Measurements from ENCODE around the gene EPB41L3. TPM values are rescaled to one million over a fixed set of nuclear protein-coding genes. Genes with fewer than 3 reads are reported as not detected.

EPB41L3 gene
- polyA plus RNA-seq, 2 of the 4 experiments (the other 2 are of a cell fraction) = 0.46 to 1.00 TPM

GRCh38 chr18:5463390-5463789 is 80.4 kb downstream of the EPB41L3 start (continued):
- TF ChIP-seq PBX3 (IDR thresholded peaks at IDR 0.05) = no peak
- no peak for TF ChIP-seq CHD2 (IDR thresholded peaks at IDR 0.05; ENCODE audit: low read length, partially characterized antibody)

GRCh38 chr18:5462227-5462626 is 81.6 kb downstream of the EPB41L3 start:
- ATAC-seq = no peak
- Histone ChIP-seq H3K4me1 (no peaks in the 10 kb centered on the region), H3K4me3 (no peak overlapping the region), H3K9me3 (no peaks in the 10 kb centered on the region), H3K27ac (no peak overlapping the region), H3K4me2 (no peak overlapping the region)
- 8% methylated on average over 4 of the region's 4 CpGs for WGBS (ENCODE audit: missing lambda C conversion rate)
- DNase-seq (ENCODE audit: low read depth in 1 of 2, low spot score in 1 of 2) = no peak
- no peak for TF ChIP-seq USF2 (IDR thresholded peaks at IDR 0.05)
- TF ChIP-seq EHMT2 (IDR thresholded peaks at IDR 0.05; ENCODE audit: low read depth) = no peak
- TF ChIP-seq MAZ (IDR thresholded peaks at IDR 0.05; ENCODE audit: borderline replicate concordance, low read depth, low read length) = no peak
- no peak for TF ChIP-seq TFCP2L1 (CRISPR knock-in tag; IDR thresholded peaks at IDR 0.05)
- no peak for TF ChIP-seq ELK1 (IDR thresholded peaks at IDR 0.05; ENCODE audit: low read depth, low read length)
- no peak for TF ChIP-seq CTCF (IDR thresholded peaks at IDR 0.05)
- no peak for TF ChIP-seq ZFP36 (IDR thresholded peaks at IDR 0.05; ENCODE audit: borderline replicate concordance, partially characterized antibody)
- TF ChIP-seq CHD4 (IDR thresholded peaks at IDR 0.05; ENCODE audit: borderline replicate concordance) = no peak
- no peak for TF ChIP-seq RNF2 (IDR thresholded peaks at IDR 0.05; ENCODE audit: borderline replicate concordance, low read depth)
- no peak for TF ChIP-seq JUNB (IDR thresholded peaks at IDR 0.05)
- TF ChIP-seq FOSL2 (IDR thresholded peaks at IDR 0.05) = no peak
- no peak for TF ChIP-seq FOSL2 (CRISPR knock-in tag; IDR thresholded peaks at IDR 0.05)
- TF ChIP-seq BHLHE40 (IDR thresholded peaks at IDR 0.05; ENCODE audit: low read depth, low read length) = no peak
- TF ChIP-seq RCOR1 (IDR thresholded peaks at IDR 0.05; ENCODE audit: low read depth, low read length) = no peak
- no peak for TF ChIP-seq SREBF2 (IDR thresholded peaks at IDR 0.05)
- TF ChIP-seq CEBPB (IDR thresholded peaks at IDR 0.05) = no peak
- no peak for FAIRE-seq
- POLR2A ChIA-PET = no interaction called here
- CTCF ChIA-PET = interaction anchor here (1.5 kb wide), 1 partner anchor 21 kb away, joined by 4 read pairs; no protein-coding TSS in a partner anchor

GRCh38 chr18:5461041-5461440 is 82.8 kb downstream of the EPB41L3 start:
- Histone ChIP-seq H3K27ac (no peak overlapping the region), H3K4me2 (no peak overlapping the region), H3K4me1 (no peaks in the 10 kb centered on the region), H3K4me3 (no peak overlapping the region), H3K9me3 (no peaks in the 10 kb centered on the region)
- CTCF ChIA-PET = interaction anchor here (0.6 kb wide), 1 partner anchor 217 kb away, joined by 3 read pairs; no protein-coding TSS in a partner anchor
- ATAC-seq (no peak), DNase-seq (ENCODE audit: low read depth in 1 of 2, low spot score in 1 of 2) (no peak), FAIRE-seq (no peak)
- 5% methylated on average over 3 of the region's 3 CpGs for WGBS (ENCODE audit: missing lambda C conversion rate)
- POLR2A ChIA-PET = no interaction called here
- TF ChIP-seq NPAS2 (CRISPR knock-in tag; IDR thresholded peaks at IDR 0.05; ENCODE audit: borderline replicate concordance) (no peak), TP53 (CRISPR knock-in tag; IDR thresholded peaks at IDR 0.05) (no peak), CTCF (IDR thresholded peaks at IDR 0.05) (no peak), PHF8 (IDR thresholded peaks at IDR 0.05; ENCODE audit: borderline replicate concordance, low read depth) (no peak), ZSCAN20 (CRISPR knock-in tag; IDR thresholded peaks at IDR 0.05) (no peak), HES2 (IDR thresholded peaks at IDR 0.05) (no peak), FOSB (CRISPR knock-in tag; IDR thresholded peaks at IDR 0.05) (no peak), KDM5A (IDR thresholded peaks at IDR 0.05) (no peak), MAX (IDR thresholded peaks at IDR 0.05) (no peak), HMGXB4 (CRISPR knock-in tag; IDR thresholded peaks at IDR 0.05; ENCODE audit: borderline replicate concordance) (no peak)

Data from A549 (cell line).